Measurements from ENCODE around the gene ARHGAP45.
A peak's percentile ranks its signal among the peaks of the same experiment; 100 is the strongest.

The ARHGAP45 gene

DNA sequence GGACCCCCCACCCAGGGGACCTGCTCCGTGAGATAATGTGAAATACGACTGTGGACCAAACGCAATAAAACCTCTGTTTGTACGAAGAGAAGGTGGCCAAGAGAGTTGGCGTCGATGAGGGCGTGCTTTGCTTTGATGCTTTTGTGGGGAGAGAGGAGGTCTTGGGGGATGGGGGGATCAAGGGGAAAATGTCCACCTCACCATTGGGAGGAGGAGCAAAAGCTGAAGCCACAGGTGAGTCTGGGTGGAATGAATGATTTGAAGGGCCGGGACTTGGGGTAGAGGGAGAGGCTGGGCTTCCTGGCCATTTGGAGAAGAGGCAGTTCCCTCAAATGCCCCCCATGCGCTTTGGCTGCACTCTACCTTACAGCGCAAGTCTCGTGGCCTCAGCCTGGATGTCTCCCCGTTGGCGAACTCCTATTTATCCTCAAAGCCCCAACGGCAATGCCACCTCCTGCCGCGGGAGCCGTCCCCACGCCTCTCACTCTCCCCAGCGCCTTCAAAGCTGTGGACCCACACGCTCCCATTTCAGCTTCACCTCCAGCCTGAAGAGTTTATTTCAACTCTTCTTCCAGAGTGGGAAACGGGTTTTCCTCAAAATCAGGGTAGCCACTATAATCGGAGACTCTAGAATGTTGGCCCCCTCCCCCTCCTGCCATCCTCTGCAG is 27.9 kb upstream of the ARHGAP45 start:
- DNase-seq = no peak

DNA sequence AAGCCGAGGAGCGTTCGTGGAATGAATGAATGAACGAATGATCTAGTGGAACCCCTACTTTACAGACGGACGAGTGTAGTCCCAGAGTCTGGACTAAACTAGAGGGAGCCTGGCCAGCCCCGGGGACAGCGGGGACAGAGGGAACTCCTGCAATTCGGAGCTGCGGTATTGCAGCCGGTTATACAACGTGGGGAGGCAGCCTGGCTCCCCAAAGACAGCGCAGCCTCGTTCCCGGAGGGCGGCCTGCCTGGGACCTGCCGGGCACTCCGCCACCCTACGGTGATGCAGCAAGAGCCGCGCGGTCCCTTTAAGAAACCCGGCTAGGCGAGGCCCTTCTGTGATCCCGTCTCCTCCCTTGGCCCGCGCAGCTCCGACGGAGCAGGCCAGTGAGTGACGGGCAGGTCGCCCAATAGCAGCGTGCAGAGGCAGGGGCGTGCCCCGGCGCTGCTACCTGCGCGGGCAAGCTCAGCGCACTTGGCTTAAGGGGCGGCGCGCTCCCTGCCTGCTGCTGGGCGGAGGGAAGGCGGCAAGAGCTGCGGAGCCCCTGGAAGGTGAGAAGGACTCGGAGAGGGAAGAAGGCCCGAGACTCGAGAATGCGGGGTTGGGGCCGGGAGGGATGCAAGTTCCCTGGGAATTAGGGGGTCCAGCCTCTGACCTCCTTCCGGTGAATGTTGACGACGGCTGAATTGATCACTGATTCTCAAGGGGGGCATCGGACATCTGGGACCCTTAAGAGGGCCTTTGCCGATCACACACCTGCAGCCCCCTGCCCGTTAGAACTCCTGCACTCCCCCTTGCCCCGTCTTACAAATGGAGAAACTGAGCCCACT is 27.1 kb upstream of the ARHGAP45 start, which contains the start of gene ABCA7:
Gene ABCA7 (plus strand): TSS at position 462 of the 830 bp plus-strand sequence. CDS start 1,255 bp downstream, outside the sequence.
- DNase-seq = peak; percentile 97

DNA sequence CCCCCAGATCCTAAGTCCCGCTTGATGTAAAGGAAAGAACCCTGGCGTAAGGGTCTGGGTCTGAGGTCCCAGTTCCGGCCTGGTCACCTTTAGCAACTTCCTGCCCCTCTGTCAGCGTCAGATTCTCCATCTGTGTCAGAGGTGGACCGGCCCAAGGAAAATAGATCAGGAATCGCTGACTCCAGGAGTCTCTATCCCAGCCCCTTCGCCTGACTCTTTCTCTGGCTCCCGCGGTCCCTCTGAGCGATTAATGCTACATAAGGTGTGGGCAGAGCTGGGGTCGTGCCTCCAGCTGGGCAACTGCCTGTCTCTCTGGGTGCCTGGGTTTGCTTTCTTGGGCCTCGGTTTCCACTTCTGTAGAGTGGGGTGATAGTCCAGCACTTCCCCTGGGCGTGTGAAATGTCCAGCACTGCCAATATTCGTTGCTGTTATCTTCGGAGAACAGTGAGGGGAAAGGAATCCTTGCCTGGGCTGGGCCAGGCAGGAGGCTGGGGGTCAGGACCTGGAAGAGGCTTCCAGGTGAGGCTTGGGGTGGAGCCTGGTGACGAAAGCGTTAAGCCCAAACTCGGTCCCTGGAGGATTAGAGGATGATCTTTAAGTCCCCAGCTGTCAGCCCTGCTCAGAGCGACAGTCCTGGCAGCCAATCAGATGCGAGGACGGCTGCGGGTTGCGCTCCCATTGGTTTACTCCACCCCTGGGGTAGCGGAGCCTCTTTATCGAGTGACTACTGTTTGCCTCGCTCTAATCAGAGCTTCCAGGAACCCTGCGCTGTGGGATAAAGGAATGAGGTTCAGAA is 26.3 kb upstream of the ARHGAP45 start:
- DNase-seq = peak; percentile 92

DNA sequence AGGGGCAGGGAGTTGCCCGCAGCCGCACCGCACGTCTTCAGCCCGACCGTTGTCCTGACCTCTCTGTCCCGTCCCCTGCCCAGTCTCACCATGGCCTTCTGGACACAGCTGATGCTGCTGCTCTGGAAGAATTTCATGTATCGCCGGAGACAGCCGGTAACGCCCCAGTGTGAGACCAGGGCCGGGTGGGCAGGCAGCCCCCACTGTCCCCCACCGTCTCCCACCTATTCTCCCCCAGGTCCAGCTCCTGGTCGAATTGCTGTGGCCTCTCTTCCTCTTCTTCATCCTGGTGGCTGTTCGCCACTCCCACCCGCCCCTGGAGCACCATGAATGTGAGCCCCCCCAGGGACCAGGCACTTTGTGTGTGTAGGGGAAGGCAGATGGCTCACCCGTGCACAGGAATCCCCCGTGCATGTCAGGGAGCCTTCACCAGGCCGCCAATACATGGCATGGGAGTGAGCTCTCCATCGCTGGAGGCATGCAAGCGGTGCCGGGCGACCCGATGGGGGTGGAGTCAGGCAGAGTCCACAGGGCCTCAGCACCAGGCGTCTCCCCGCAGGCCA is 25.6 kb upstream of the ARHGAP45 start:
- DNase-seq = no peak

GRCh38 chr19:1041835-1042685 is 24.9 kb upstream of the ARHGAP45 start:
- peak; percentile 73 for DNase-seq

DNA sequence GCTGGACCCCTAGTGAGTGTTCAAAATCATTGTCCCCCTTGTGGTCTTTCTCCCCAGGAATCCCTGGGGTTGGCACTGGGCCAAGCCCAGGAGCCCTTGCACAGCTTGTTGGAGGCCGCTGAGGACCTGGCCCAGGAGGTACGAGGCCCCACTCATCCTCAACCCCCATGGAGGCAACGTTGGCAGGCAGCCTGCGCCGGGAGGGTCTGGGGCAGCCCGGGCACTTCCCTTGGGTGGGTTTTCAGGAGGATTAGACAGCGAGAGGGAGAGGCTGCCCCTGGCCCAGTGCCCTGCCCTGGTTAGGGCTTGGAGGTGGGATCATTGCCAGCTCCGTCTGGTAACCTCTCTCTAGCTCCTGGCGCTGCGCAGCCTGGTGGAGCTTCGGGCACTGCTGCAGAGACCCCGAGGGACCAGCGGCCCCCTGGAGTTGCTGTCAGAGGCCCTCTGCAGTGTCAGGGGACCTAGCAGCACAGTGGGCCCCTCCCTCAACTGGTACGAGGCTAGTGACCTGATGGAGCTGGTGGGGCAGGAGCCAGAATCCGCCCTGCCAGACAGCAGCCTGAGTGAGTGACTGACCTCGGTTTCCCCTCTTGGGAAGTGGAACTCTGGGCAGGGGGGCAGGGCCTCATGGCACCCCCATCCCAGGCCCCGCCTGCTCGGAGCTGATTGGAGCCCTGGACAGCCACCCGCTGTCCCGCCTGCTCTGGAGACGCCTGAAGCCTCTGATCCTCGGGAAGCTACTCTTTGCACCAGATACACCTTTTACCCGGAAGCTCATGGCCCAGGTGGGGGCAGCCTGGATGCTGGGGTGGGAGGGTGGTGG is 24.1 kb upstream of the ARHGAP45 start:
- DNase-seq = peak; percentile 69

DNA sequence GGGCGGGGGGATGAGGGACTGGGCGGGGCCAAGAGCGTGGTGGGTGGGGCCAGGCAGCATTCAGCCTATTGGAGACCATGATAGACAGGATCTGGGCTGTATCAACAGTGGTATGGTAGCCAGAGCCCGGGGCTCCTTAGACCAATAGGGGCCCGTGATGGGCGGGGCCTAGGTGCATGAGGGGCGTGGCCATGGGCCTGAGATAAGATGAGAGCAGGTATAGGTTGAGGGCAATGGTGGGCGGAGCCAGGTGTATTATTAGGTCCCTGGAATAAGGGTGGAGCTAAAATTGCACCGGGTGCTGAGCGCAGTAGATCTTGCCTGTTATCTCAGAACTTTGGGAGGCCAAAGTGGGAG is 21.7 kb upstream of the ARHGAP45 start:
- peak; percentile 71 for DNase-seq

- no peak for DNase-seq
These were observed 20.8 kb upstream of the ARHGAP45 start for GRCh38 chr19:1046117-1046626.

- peak; percentile 36 for DNase-seq
These were observed 19.9 kb upstream of the ARHGAP45 start for GRCh38 chr19:1046836-1047695.

DNA sequence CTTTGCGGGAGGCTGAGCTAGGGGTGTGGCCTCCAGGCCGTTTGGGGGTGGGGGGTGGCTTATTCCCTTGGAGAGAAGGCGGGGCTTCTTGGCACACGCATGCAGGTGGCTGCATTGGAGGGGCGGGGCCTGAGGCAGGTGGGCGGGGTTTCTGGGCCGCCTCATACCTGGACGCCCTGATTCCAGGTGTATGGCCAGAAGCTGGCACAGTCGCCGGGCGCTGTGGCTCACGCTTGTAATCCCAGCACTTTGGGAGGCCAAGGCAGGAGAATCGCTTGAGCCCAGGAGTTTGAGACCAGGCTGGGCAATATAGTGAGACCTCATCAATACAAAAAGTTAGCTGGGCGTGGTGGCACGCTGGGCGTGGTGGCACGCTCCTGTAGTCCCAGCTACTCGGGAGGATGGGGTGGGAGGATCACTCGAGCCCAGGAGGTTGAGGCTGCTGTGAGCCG is 19.2 kb upstream of the ARHGAP45 start:
- peak; percentile 86 for DNase-seq

DNA sequence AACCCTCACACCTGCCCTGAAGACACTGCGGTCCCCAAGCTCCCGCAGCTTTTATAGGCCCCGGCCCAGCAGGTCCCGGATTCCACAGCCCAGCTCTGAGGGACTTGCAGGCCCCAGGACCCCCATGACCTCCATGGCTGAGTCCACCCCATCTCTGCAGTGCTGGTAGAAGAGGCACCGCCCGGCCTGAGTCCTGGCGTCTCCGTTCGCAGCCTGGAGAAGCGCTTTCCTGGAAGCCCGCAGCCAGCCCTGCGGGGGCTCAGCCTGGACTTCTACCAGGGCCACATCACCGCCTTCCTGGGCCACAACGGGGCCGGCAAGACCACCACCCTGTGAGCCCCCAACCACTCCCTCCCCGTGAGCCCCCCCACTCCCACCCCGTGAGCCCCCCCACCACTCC is 17.9 kb upstream of the ARHGAP45 start:
- no peak for DNase-seq

GRCh38 chr19:1049800-1050199 is 17.2 kb upstream of the ARHGAP45 start:
- no peak for DNase-seq

- no peak for DNase-seq
These were observed 15.8 kb upstream of the ARHGAP45 start for GRCh38 chr19:1050989-1051788.

GRCh38 chr19:1051791-1052190 is 15.2 kb upstream of the ARHGAP45 start:
- DNase-seq = no peak

- DNase-seq = no peak
These were observed 14.5 kb upstream of the ARHGAP45 start for GRCh38 chr19:1052349-1052975.

DNA sequence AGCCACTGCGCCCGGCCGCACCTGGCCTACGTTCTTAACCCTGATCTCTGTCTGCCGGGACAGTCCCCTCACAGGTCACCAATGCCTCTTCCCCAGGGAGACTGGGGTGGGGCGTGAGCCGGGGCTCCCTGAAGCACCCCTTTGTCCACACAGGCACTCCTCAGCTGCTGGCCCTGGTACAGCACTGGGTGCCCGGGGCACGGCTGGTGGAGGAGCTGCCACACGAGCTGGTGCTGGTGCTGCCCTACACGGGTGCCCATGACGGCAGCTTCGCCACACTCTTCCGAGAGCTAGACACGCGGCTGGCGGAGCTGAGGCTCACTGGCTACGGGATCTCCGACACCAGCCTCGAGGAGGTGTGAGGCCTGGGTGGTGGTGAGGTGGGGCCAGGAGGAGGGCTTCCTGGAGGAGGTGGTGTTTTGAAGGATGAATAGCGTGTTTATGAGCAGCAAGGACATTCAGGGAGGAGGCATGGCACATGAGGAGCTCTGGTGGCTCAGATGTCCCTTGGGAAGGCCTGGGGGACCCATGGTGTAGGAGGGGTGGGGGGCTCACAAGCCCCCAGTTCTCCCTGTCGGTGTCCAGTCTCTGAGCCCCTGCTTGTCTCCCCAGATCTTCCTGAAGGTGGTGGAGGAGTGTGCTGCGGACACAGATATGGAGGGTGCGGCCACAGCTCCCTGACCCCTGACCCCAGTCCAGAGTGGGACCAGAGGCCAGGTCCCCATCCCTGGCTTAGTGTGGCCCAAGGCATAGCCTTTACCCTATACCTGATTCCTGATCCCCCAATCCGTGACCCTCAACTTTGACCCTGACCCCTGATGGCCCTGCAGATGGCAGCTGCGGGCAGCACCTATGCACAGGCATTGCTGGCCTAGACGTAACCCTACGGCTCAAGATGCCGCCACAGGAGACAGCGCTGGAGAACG is 13.5 kb upstream of the ARHGAP45 start:
- no peak for DNase-seq
